GM23338 (cell line): ENCODE measurements around the gene TBC1D30. TPM values are rescaled to one million over a fixed set of nuclear protein-coding genes. Genes with fewer than 3 reads are reported as not detected.

Source experiments
- ATAC-seq: fragments of 200-7000 bp; cut with Tn5 transposase; 3 replicates; pipeline ENCODE4 v1.9.1; 2020
- DNase-seq: peaks from one replicate; pipeline ENCODE4 v3.0.0-alpha.2; 2015; ENCODE audit warnings: low spot score
- H2AFZ ChIP-seq: fragments of 200-600 bp; sonication (generic); 2 replicates; pipeline ENCODE4 v1.8.0; 2016; ENCODE audit warnings: antibody characterized with exemption, mild to moderate bottlenecking, moderate library complexity
- H3F3A ChIP-seq: fragments of 200-600 bp; sonication (generic); replicated peaks from 2 replicates; pipeline ENCODE4 v1.8.0; 2017; ENCODE audit warnings: antibody characterized with exemption, mixed run types, low read depth
- H3K27ac ChIP-seq: fragments of 200-600 bp; sonication (generic); 2 replicates; pipeline ENCODE4 v1.6.1; 2016; ENCODE audit warnings: low read depth
- H3K27me3 ChIP-seq: fragments of 200-600 bp; sonication (generic); 2 replicates; pipeline ENCODE4 v1.8.0; 2016; ENCODE audit warnings: mild to moderate bottlenecking, mixed run types, moderate library complexity; ENCODE audit not compliant: insufficient read depth
- H3K36me3 ChIP-seq: fragments of 200-600 bp; sonication (generic); 2 replicates; pipeline ENCODE4 v1.8.0; 2016; ENCODE audit warnings: mild to moderate bottlenecking; ENCODE audit not compliant: insufficient read depth
- H3K4me1 ChIP-seq: fragments of 200-600 bp; sonication (generic); 2 replicates; pipeline ENCODE4 v1.8.0; 2016; ENCODE audit warnings: mild to moderate bottlenecking, moderate library complexity; ENCODE audit not compliant: insufficient read depth
- H3K4me2 ChIP-seq: fragments of 200-600 bp; sonication (generic); 2 replicates; pipeline ENCODE4 v1.7.1; 2017; ENCODE audit warnings: mixed run types
- H3K4me3 ChIP-seq: fragments of 200-600 bp; sonication (generic); 2 replicates; pipeline ENCODE4 v1.6.1; 2016; ENCODE audit warnings: mixed run types
- H3K79me2 ChIP-seq: fragments of 200-600 bp; sonication (generic); replicated peaks from 2 replicates; pipeline ENCODE4 v1.8.0; 2017; ENCODE audit warnings: mild to moderate bottlenecking; ENCODE audit not compliant: insufficient read depth
- H3K9me2 ChIP-seq: fragments of 200-600 bp; sonication (generic); 2 replicates; pipeline ENCODE4 v1.8.0; 2017; ENCODE audit not compliant: insufficient read depth
- H4K20me1 ChIP-seq: fragments of 200-600 bp; sonication (generic); replicated peaks from 2 replicates; pipeline ENCODE4 v1.8.0; 2017; ENCODE audit warnings: mild to moderate bottlenecking; ENCODE audit not compliant: insufficient read depth
- H3K27ac Mint-ChIP-seq: 2 replicates; pipeline ENCODE4 v1.8.0; 2020; ENCODE audit warnings: inconsistent platforms, mild to moderate bottlenecking, moderate library complexity, mixed read lengths
- H3K27me3 Mint-ChIP-seq: 3 replicates; pipeline ENCODE4 v1.8.0; 2022; ENCODE audit warnings: low read depth, mild to moderate bottlenecking, moderate library complexity, mixed read lengths, inconsistent platforms; ENCODE audit not compliant: insufficient read depth, poor library complexity
- H3K36me3 Mint-ChIP-seq: 3 replicates; pipeline ENCODE4 v1.8.0; 2021; ENCODE audit warnings: low read depth, mild to moderate bottlenecking, inconsistent platforms, moderate library complexity, mixed read lengths
- H3K4me1 Mint-ChIP-seq: 3 replicates; pipeline ENCODE4 v1.8.0; 2020; ENCODE audit warnings: mild to moderate bottlenecking, inconsistent platforms, mixed read lengths
- H3K4me3 Mint-ChIP-seq: 3 replicates; pipeline ENCODE4 v1.8.0; 2021; ENCODE audit warnings: moderate library complexity, mild to moderate bottlenecking, inconsistent platforms, mixed read lengths
- H3K9me3 Mint-ChIP-seq: 3 replicates; pipeline ENCODE4 v1.8.0; 2020; ENCODE audit warnings: moderate library complexity, mild to moderate bottlenecking, inconsistent platforms, mixed read lengths
- CREB1 ChIP-seq: fragments of 250-450 bp; sonication (Bioruptor Pico); IDR thresholded peaks from 2 replicates; pipeline ENCODE4 v1.5.0; 2020; ENCODE audit warnings: low read depth, mild to moderate bottlenecking, moderate library complexity
- CTCF ChIP-seq, 2 experiments: fragments of 200-600 bp in 1 of 2; sonication (generic) in 1 of 2; conservative IDR thresholded peaks; 2 replicates each; pipeline versions ENCODE4 v1.5.1 to v1.6.1; 2016 to 2017; ENCODE audit warnings: antibody characterized with exemption in 2 of 2, low read depth in 2 of 2, mild to moderate bottlenecking in 2 of 2, moderate library complexity in 1 of 2
- ETS1 ChIP-seq: IDR thresholded peaks from 2 replicates; pipeline ENCODE4 v1.6.1; 2016; ENCODE audit warnings: antibody characterized with exemption
- JUNB ChIP-seq: IDR thresholded peaks from one replicate; pipeline ENCODE4 v1.6.1; 2016; ENCODE audit warnings: antibody characterized with exemption; ENCODE audit not compliant: unreplicated experiment
- NANOG ChIP-seq: IDR thresholded peaks from 2 replicates; pipeline ENCODE4 v1.6.1; 2016; ENCODE audit warnings: antibody characterized with exemption, borderline replicate concordance
- REST ChIP-seq: IDR thresholded peaks from one replicate; pipeline ENCODE4 v1.6.1; 2018; ENCODE audit warnings: antibody characterized with exemption; ENCODE audit not compliant: unreplicated experiment
- polyA plus RNA-seq: library from polyadenylated mRNA; unstranded; fragments of >200 nt; fragmentation: Nextera tagmentation; extraction: Ambion mirVana; gene quantifications from 2 replicates; pipeline ENCODE4 v1.2.1, GENCODE V29; 2016
- total RNA-seq: library from RNA; depleted of rRNA; stranded (reverse); fragments of >200 nt; shearing (Covaris generic); gene quantifications from 2 replicates; pipeline ENCODE4 v1.2.3, GENCODE V29; 2014

Gene TBC1D30
- total and polyA plus RNA-seq, 2 experiments from 2014 or later, result 2.9 to 9.6 TPM

- no peak for TF ChIP-seq JUNB
- no peak for TF ChIP-seq CREB1 (CRISPR knock-in tag)
- no peak for TF ChIP-seq ETS1
- no peak for TF ChIP-seq REST
- no peak for TF ChIP-seq NANOG
Measured at GRCh38 chr12:64837427-64837826, 13.0 kb downstream of the TBC1D30 start (continued).

- H3K4me1 ChIP-seq, result no peaks in the 10 kb centered on the region
- no peak overlapping the region for H3K4me3 Mint-ChIP-seq
- H3K27me3 ChIP-seq, result no peaks in the 10 kb centered on the region
- H3K79me2 ChIP-seq, result no peaks in the 10 kb centered on the region
- no peak overlapping the region for H3K27ac Mint-ChIP-seq
- peaks cover 5% of the 10 kb centered on the region; the same call in 2 of the 3 replicates for H3K4me1 Mint-ChIP-seq
- no peak overlapping the region for H3K4me2 ChIP-seq
- H3F3A ChIP-seq, result no peaks in the 10 kb centered on the region
- H3K27ac ChIP-seq, result no peak overlapping the region
- ATAC-seq, result no peak
- H3K9me2 ChIP-seq, result no peaks in the 10 kb centered on the region
- H3K9me3 Mint-ChIP-seq, result no peaks in the 10 kb centered on the region; the same call in 2 of the 3 replicates
- H3K36me3 ChIP-seq, result no peaks in the 10 kb centered on the region
- H2AFZ ChIP-seq, result no peak overlapping the region
- H3K4me3 ChIP-seq, result no peak overlapping the region
- no peaks in the 10 kb centered on the region for H3K36me3 Mint-ChIP-seq
- H4K20me1 ChIP-seq, result no peaks in the 10 kb centered on the region
- DNase-seq, result no peak
- H3K27me3 Mint-ChIP-seq, result no peaks in the 10 kb centered on the region
- TF ChIP-seq CTCF (conservative IDR thresholded peaks at IDR 0.05; ENCODE audit: low read depth in 2 of 2) (no peak), REST (no peak), CREB1 (CRISPR knock-in tag) (no peak), ETS1 (no peak)
Measured at GRCh38 chr12:64840119-64840518, 15.7 kb downstream of the TBC1D30 start.
